HG03196 (cell line): ENCODE data around the gene PSAP.

Source experiments
- ATAC-seq: cut with Tn5 transposase; IDR thresholded peaks from one replicate; pipeline ENCODE4 v1.9.1; 2021; ENCODE audit not compliant: unreplicated experiment

Gene PSAP

GRCh38 chr10:71770255-71770654, 80.8 kb downstream of the PSAP start:
- ATAC-seq: no peak

DNA sequence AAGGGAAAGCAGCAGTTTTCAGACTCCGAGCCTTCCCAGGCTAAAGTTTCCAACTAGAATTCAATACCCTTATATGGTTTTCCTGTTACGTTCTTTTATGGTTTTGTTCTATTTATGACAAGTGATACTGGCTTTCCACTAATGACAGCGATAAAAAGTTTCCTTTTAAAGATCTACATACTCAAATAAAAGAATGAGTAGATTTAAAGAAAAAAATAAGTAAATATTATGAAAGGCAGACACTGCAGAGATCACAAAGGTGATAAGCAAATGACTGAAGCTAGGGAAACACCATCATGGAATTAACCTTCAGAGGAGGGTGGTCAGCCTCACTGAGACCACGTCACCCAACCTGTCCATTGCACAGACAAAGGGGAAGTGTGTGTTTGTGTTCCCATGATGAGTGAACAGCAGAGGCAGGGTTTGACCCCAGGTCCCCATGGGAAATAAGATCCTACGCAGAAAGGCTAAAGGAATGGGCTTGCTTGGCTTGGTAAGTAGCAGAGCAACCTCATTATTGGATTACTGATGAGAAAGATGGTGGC, 81.7 kb downstream of the PSAP start:
- ATAC-seq: peak; percentile 24

DNA sequence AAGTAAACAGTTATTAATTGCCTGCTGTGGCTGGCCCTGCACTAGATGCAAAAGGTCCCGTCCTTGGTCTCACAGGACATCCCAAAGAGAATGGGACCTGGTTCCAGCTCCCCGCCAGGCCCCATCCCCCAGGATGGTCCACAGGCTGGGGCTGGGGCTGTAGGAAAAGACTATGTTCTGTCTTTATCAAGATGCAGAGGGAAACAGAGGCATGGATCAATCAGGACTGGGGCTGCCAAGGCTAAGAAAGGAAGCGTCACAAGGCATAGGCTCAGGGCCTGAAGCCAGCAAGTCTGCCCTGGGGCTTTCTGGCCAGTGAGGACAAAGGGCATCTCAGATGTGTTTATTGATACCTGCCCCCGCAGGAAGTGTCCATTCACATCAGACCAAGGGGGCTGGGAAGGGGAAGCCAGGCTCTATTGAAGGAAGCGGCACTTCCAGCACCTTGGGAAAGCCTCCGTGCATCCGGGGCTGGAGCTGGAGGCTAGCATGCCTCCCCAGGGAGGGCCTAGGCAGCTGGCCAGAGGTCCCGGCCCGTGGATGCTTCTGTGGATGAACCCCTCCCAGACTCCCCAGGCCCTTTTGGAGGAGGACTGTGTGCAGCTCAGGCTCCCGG, 83.5 kb downstream of the PSAP start:
- no peak for ATAC-seq

DNA sequence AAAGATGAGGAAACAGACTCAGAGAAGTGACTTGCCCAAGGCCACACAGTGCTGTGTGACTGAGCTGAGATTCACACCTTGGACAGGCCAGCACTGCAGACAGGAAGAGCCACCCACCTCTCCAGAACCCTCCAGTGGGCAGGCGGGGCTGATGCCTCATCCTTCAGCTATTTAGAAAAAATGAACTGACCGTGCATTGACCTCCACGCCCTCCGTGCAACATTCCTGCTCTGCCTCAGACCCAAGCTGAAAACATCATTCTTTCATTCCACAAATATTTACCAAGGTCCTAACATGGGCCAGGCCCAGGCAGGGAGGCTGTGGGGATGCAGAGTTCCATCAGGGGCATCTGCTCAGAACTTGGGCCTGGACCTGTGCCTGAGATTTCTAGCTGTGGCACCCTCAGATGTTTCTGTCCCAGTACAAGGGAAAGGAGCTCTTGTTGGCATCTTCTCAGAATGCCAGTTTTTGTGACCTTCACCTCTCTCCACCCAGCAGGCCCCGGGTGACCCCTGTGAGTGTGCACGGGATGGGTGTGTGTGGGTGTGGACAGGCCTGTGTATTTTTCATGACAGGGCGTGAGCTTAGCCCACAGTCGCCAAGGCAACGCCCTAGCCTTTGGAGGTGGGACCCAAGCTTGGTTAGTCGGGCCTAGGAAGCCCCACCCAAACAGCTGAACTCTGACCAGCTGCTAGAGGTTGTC, 84.2 kb downstream of the PSAP start:
- no peak for ATAC-seq
